IMR-90 (cell line): ENCODE measurements around the gene CUTC. TPM values are rescaled to one million over a fixed set of nuclear protein-coding genes. Genes with fewer than 3 reads are reported as not detected.

Experiments
- ATAC-seq: fragments of 200-7000 bp; cut with Tn5 transposase; 2 replicates; pipeline ENCODE4 v1.9.1; 2020; ENCODE audit warnings: low read depth, mild to moderate bottlenecking, moderate library complexity
- BruUV-seq: library from RNA; stranded (reverse); fragments of 400-500 nt; replicated peaks from 2 replicates; lab custom pipeline; 2021; lab: Mats Ljungman, UMichigan
- CTCF ChIA-PET: fragments of 300-600 bp; formaldehyde crosslinking; extraction: SDS; loops from one replicate; lab custom pipeline; 2021; ENCODE audit warnings: antibody characterized with exemption; lab: Yijun Ruan, JAX
- POLR2A ChIA-PET: fragments of 300-600 bp; sonication (Branson Sonifier 250); formaldehyde crosslinking; loops from one replicate; lab custom pipeline; 2022; ENCODE audit warnings: antibody characterized with exemption; ENCODE audit not compliant: unreplicated experiment; lab: Charles Lee
- DNase-seq: peaks from one replicate; pipeline ENCODE4 v3.0.0; 2013
- H2AFZ ChIP-seq: replicated peaks from 2 replicates; pipeline ENCODE3; 2013; ENCODE audit warnings: low read length, mild to moderate bottlenecking; ENCODE audit not compliant: poor library complexity
- H2AK5ac ChIP-seq: 2 replicates; pipeline ENCODE4 v1.6.1; 2013; ENCODE audit warnings: low read depth, low read length, inconsistent platforms
- H2AK9ac ChIP-seq: replicated peaks from 2 replicates; pipeline ENCODE3; 2013; ENCODE audit warnings: mild to moderate bottlenecking, low read depth, low read length, moderate library complexity; ENCODE audit not compliant: poor library complexity
- H2BK120ac ChIP-seq: 2 replicates; pipeline ENCODE4 v1.6.1; 2013; ENCODE audit warnings: low read depth, low read length, inconsistent platforms
- H2BK15ac ChIP-seq: 3 replicates; pipeline ENCODE4 v1.6.1; 2013; ENCODE audit warnings: low read depth, low read length, inconsistent platforms
- H2BK20ac ChIP-seq: 2 replicates; pipeline ENCODE4 v1.6.1; 2013; ENCODE audit warnings: low read depth, mild to moderate bottlenecking, inconsistent platforms, low read length, moderate library complexity
- H2BK5ac ChIP-seq: 2 replicates; pipeline ENCODE4 v1.6.1; 2013; ENCODE audit warnings: mild to moderate bottlenecking, low read depth, low read length, inconsistent platforms; ENCODE audit not compliant: poor library complexity, severe bottlenecking
- H3K14ac ChIP-seq: replicated peaks from 2 replicates; pipeline ENCODE4 v1.6.1; 2013; ENCODE audit warnings: low read depth, low read length, inconsistent platforms
- H3K18ac ChIP-seq: 2 replicates; pipeline ENCODE4 v1.6.1; 2013; ENCODE audit warnings: low read depth, low read length, control low read depth
- H3K23ac ChIP-seq: 2 replicates; pipeline ENCODE4 v1.6.1; 2013; ENCODE audit warnings: low read depth, low read length, inconsistent platforms
- H3K27ac ChIP-seq: 2 replicates; pipeline ENCODE4 v1.5.1; 2013; ENCODE audit warnings: mild to moderate bottlenecking, control low read depth, low read length; ENCODE audit not compliant: insufficient read depth
- H3K27me3 ChIP-seq: 2 replicates; pipeline ENCODE4 v1.6.1; 2013; ENCODE audit warnings: low read length; ENCODE audit not compliant: control insufficient read depth, insufficient read depth
- H3K36me3 ChIP-seq: 2 replicates; pipeline ENCODE4 v1.6.1; 2013; ENCODE audit warnings: low read length, mixed read lengths; ENCODE audit not compliant: control insufficient read depth, insufficient read depth
- H3K4ac ChIP-seq: 2 replicates; pipeline ENCODE4 v1.6.1; 2013; ENCODE audit warnings: low read depth, low read length, inconsistent platforms
- H3K4me1 ChIP-seq: 2 replicates; pipeline ENCODE4 v1.6.1; 2013; ENCODE audit warnings: low read length, mixed read lengths; ENCODE audit not compliant: control insufficient read depth, insufficient read depth
- H3K4me2 ChIP-seq: 2 replicates; pipeline ENCODE4 v1.6.1; 2013; ENCODE audit warnings: low read depth, mild to moderate bottlenecking, control low read depth, low read length, moderate library complexity
- H3K4me3 ChIP-seq: 2 replicates; pipeline ENCODE4 v1.5.1; 2013; ENCODE audit warnings: low read depth, mild to moderate bottlenecking, control low read depth, low read length, moderate library complexity; ENCODE audit not compliant: insufficient read depth
- H3K56ac ChIP-seq: 2 replicates; pipeline ENCODE4 v1.6.1; 2013; ENCODE audit warnings: low read length, inconsistent platforms; ENCODE audit not compliant: insufficient read depth; ENCODE audit errors: extremely low read depth
- H3K79me1 ChIP-seq, 2 experiments: 2 replicates each; pipeline ENCODE4 v1.6.1; 2013; ENCODE audit warnings: low read length in 2 of 2, inconsistent platforms in 1 of 2, low read depth in 1 of 2
- H3K9ac ChIP-seq: 2 replicates; pipeline ENCODE4 v1.6.1; 2013; ENCODE audit warnings: low read depth, low read length, control low read depth
- H3K9me1 ChIP-seq: 2 replicates; pipeline ENCODE4 v1.6.1; 2013; ENCODE audit warnings: low read length, inconsistent platforms; ENCODE audit not compliant: insufficient read depth
- H3K9me3 ChIP-seq: 2 replicates; pipeline ENCODE4 v1.6.1; 2013; ENCODE audit warnings: low read length; ENCODE audit not compliant: control insufficient read depth, insufficient read depth
- H4K20me1 ChIP-seq: 2 replicates; pipeline ENCODE4 v1.6.1; 2013; ENCODE audit warnings: low read length, inconsistent platforms; ENCODE audit not compliant: insufficient read depth
- H4K5ac ChIP-seq: 2 replicates; pipeline ENCODE4 v1.6.1; 2013; ENCODE audit warnings: mild to moderate bottlenecking, low read depth, low read length, control low read depth
- H4K8ac ChIP-seq, 2 experiments: 2 replicates each; pipeline ENCODE4 v1.6.1; 2013; ENCODE audit warnings: low read depth in 2 of 2, low read length in 2 of 2, control low read depth in 1 of 2, inconsistent platforms in 1 of 2
- H4K91ac ChIP-seq: 2 replicates; pipeline ENCODE4 v1.6.1; 2013; ENCODE audit warnings: low read depth, low read length, inconsistent platforms; ENCODE audit not compliant: insufficient read depth
- CEBPB ChIP-seq: IDR thresholded peaks from 2 replicates; pipeline ENCODE4 v1.6.1; 2012; ENCODE audit warnings: low read depth, low read length, improper control_type of control experiment
- CHD1 ChIP-seq: IDR thresholded peaks from 2 replicates; pipeline ENCODE4 v1.6.1; 2012; ENCODE audit warnings: low read depth, low read length, improper control_type of control experiment
- FOS ChIP-seq: fragments of 150-350 bp; IDR thresholded peaks from 2 replicates; pipeline ENCODE4 v1.6.1; 2016; ENCODE audit warnings: low read depth, low read length
- MXI1 ChIP-seq: IDR thresholded peaks from 2 replicates; pipeline ENCODE4 v1.6.1; 2012; ENCODE audit warnings: low read depth, mild to moderate bottlenecking, low read length, moderate library complexity, borderline replicate concordance
- RCOR1 ChIP-seq: IDR thresholded peaks from 2 replicates; pipeline ENCODE4 v1.6.1; 2012; ENCODE audit warnings: mild to moderate bottlenecking, low read length, improper control_type of control experiment; ENCODE audit not compliant: insufficient replicate concordance
- WGBS, 2 experiments: methylation state at CpG; one replicate each; pipeline versions ENCODE4 v1.1.5 to v1.1.7; 2013; ENCODE audit warnings: missing lambda C conversion rate in 2 of 2; ENCODE audit not compliant: insufficient read length in 1 of 2; ENCODE audit errors: extremely low coverage in 2 of 2; 5-methylcytosine and 5-hydroxymethylcytosine counted together
- dilution Hi-C: fragments of 300-500 bp; cut with HindIII; formaldehyde crosslinking; loops from one replicate; pipeline ENCODE4 v1.14.3; 2018; ENCODE audit warnings: low sequenced_read_pairs; ENCODE audit not compliant: unreplicated experiment
- in situ Hi-C: fragments of 300-500 bp; cut with MboI; formaldehyde crosslinking; loops from 3 replicates; pipeline ENCODE4 v1.14.3; 2019; ENCODE audit warnings: low sequenced_read_pairs, inconsistent platforms, mixed read lengths
- intact Hi-C: fragments of 100-400 bp; cut with micrococcal nuclease; formaldehyde crosslinking; loops from 2 replicates; pipeline ENCODE4 v1.10.0; 2022
- polyA plus RNA-seq, 3 experiments: library from polyadenylated mRNA; depleted of rRNA; stranded (reverse); fragments of >200 nt; gene quantifications; 2 replicates each; pipeline ENCODE4 v1.2.3, GENCODE V29; 2012; ENCODE audit warnings: low replicate concordance in 1 of 3
- total RNA-seq: library from RNA; depleted of rRNA; stranded (reverse); fragments of >200 nt; gene quantifications from 2 replicates; pipeline ENCODE4 v1.2.3, GENCODE V29; 2012
- TF ChIP-seq, protein P1 (sequence below): fragments of 150-350 bp; IDR thresholded peaks from 2 replicates; pipeline ENCODE4 v1.6.1; 2016; ENCODE audit warnings: low read depth, mild to moderate bottlenecking, low read length, moderate library complexity, borderline replicate concordance

CUTC gene
- total and polyA plus RNA-seq, 2 of the 4 experiments (the other 2 are of a cell fraction): 7.0 to 10.2 TPM

DNA sequence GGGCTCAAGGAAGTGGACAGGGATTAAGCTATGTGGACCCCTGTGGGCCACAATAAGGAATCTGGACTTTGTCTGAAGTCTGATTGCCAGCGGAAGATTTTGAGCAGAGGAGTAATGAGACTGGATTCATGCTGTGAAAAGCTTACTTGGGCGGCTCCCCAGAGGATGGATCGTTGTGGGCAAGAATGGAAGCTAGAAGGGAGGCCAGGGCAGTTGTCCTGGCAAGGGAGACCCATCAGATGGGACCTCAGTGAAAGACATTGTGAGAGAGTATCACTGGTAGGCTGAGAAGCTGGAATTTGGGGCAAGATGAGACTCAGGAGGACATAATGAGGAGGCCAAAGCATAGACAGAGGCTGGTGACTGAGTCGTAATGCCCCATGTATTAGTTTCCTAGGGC is 66.0 kb downstream of the CUTC start:
- no TSS peak for BruUV-seq
- H3K9me3 ChIP-seq: no peaks in the 10 kb centered on the region
- ATAC-seq: no peak
- dilution Hi-C loops (no loop called here), in situ Hi-C loops (no loop called here), intact Hi-C loops (no loop called here)
- WGBS, 2 experiments: 100% methylated on average over 2 of the region's 4 CpGs; no CpG with 5 or more reads in 1 of the 2 experiments
- no peaks in the 10 kb centered on the region for H3K4me1 ChIP-seq
- H2AK9ac ChIP-seq: no peak overlapping the region
- no peak overlapping the region for H2AK5ac ChIP-seq
- H4K8ac ChIP-seq: no peak overlapping the region
- CTCF ChIA-PET: interaction anchor here (0.8 to 2.3 kb wide), 2 partner anchors 9 to 48 kb away, joined by 3 to 6 read pairs; no protein-coding TSS in a partner anchor
- H2BK120ac ChIP-seq: no peak overlapping the region
- no peak overlapping the region for H3K18ac ChIP-seq
- no peak overlapping the region for H3K4me2 ChIP-seq
- H2BK20ac ChIP-seq: no peak overlapping the region
- TF ChIP-seq FOS (no peak), RCOR1 (no peak), CEBPB (no peak), CHD1 (no peak), MXI1 (no peak)
- TF ChIP-seq, protein P1, sequence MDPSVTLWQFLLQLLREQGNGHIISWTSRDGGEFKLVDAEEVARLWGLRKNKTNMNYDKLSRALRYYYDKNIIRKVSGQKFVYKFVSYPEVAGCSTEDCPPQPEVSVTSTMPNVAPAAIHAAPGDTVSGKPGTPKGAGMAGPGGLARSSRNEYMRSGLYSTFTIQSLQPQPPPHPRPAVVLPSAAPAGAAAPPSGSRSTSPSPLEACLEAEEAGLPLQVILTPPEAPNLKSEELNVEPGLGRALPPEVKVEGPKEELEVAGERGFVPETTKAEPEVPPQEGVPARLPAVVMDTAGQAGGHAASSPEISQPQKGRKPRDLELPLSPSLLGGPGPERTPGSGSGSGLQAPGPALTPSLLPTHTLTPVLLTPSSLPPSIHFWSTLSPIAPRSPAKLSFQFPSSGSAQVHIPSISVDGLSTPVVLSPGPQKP: no peak
- no peaks in the 10 kb centered on the region for H3K79me1 ChIP-seq
- H4K20me1 ChIP-seq: no peaks in the 10 kb centered on the region
- no peak for DNase-seq
- no peak overlapping the region for H3K4me3 ChIP-seq
- H3K23ac ChIP-seq: no peak overlapping the region
- H2BK5ac ChIP-seq: no peak overlapping the region
- H2BK15ac ChIP-seq: no peak overlapping the region
- no peaks in the 10 kb centered on the region for H3K36me3 ChIP-seq
- H3K14ac ChIP-seq: no peak overlapping the region
- H3K27ac ChIP-seq: no peak overlapping the region
- H2AFZ ChIP-seq: no peak overlapping the region
- no peak overlapping the region for H4K91ac ChIP-seq
- H3K9ac ChIP-seq: no peak overlapping the region
- no peak overlapping the region for H3K56ac ChIP-seq
- H3K4ac ChIP-seq: no peak overlapping the region
- no peaks in the 10 kb centered on the region for H3K27me3 ChIP-seq
- no peaks in the 10 kb centered on the region for H3K9me1 ChIP-seq
- POLR2A ChIA-PET: no interaction called here
- H4K5ac ChIP-seq: no peak overlapping the region
